A549 (cell line): ENCODE results near the gene ANAPC15. TPM values are rescaled to one million over a fixed set of nuclear protein-coding genes. Genes with fewer than 3 reads are reported as not detected.

Source experiments
- ATAC-seq, 2 experiments: fragments of 200-7000 bp in 1 of 2; fragments of >200 bp in 1 of 2; cut with Nextera tagmentation in 1 of 2; cut with Tn5 transposase in 1 of 2; 3 replicates each; pipeline versions ENCODE4 v1.8.0 to v1.9.1; 2018 to 2020; ENCODE audit warnings: mild to moderate bottlenecking in 1 of 2, moderate library complexity in 1 of 2
- CTCF ChIA-PET: fragments of 300-600 bp; sonication (Branson Sonifier 250); formaldehyde crosslinking; extraction: SDS; loops from one replicate; lab custom pipeline; 2021; ENCODE audit warnings: antibody characterized with exemption, inconsistent platforms; lab: Yijun Ruan, JAX
- POLR2A ChIA-PET: fragments of 350-600 bp; formaldehyde crosslinking; extraction: SDS; loops from one replicate; lab custom pipeline; 2021; ENCODE audit warnings: antibody characterized with exemption, inconsistent platforms; lab: Yijun Ruan, JAX
- DNase-seq, 2 experiments: peaks; one replicate each; pipeline versions ENCODE4 v3.0.0 to v3.0.0-alpha.2; 2011 to 2016; ENCODE audit warnings: low read depth in 1 of 2, low spot score in 1 of 2
- FAIRE-seq: peaks from 2 replicates; lab custom pipeline; 2011; peaks lifted over from hg19 to GRCh38; lab: Jason Lieb, UNC
- H3K27ac ChIP-seq, 2 experiments: fragments of >200 bp; sonication (Bioruptor Twin); formaldehyde crosslinking; 3 replicates each; pipeline ENCODE4 v1.5.1; 2016 to 2017
- H3K4me1 ChIP-seq: fragments of >200 bp; sonication (Bioruptor Twin); formaldehyde crosslinking; 3 replicates; pipeline ENCODE4 v1.6.1; 2016
- H3K4me2 ChIP-seq: fragments of >200 bp; sonication (Bioruptor Twin); formaldehyde crosslinking; 3 replicates; pipeline ENCODE4 v1.6.1; 2016
- H3K4me3 ChIP-seq: fragments of >200 bp; sonication (Bioruptor Twin); formaldehyde crosslinking; 3 replicates; pipeline ENCODE4 v1.5.1; 2016
- H3K9me3 ChIP-seq: fragments of >200 bp; sonication (Bioruptor Twin); formaldehyde crosslinking; 3 replicates; pipeline ENCODE4 v1.6.1; 2016
- BCL3 ChIP-seq: fragments of >200 bp; sonication (Bioruptor Twin); formaldehyde crosslinking; IDR thresholded peaks from 3 replicates; pipeline ENCODE4 v1.6.1; 2016
- CBX2 ChIP-seq: fragments of 200-600 bp; sonication (generic); IDR thresholded peaks from 2 replicates; pipeline ENCODE4 v1.6.1; 2016; ENCODE audit warnings: low read depth, mild to moderate bottlenecking, borderline replicate concordance
- CEBPB ChIP-seq, 2 experiments: fragments of >200 bp in 1 of 2; sonication (Bioruptor Twin) in 1 of 2; formaldehyde crosslinking in 1 of 2; IDR thresholded peaks; 2 replicates each; pipeline ENCODE4 v1.6.1; 2012 to 2016
- CHD4 ChIP-seq: fragments of 200-600 bp; sonication (generic); IDR thresholded peaks from 2 replicates; pipeline ENCODE4 v1.6.1; 2016; ENCODE audit warnings: antibody characterized with exemption, mild to moderate bottlenecking, borderline replicate concordance
- CTCF ChIP-seq: fragments of >200 bp; sonication (Bioruptor Twin); formaldehyde crosslinking; IDR thresholded peaks from 3 replicates; pipeline ENCODE4 v1.5.1; 2016
- E2F6 ChIP-seq: IDR thresholded peaks from 2 replicates; pipeline ENCODE4 v1.6.1; 2012; ENCODE audit warnings: low read depth, borderline replicate concordance
- ESRRA ChIP-seq: fragments of 150-350 bp; IDR thresholded peaks from 2 replicates; pipeline ENCODE4 v1.6.1; 2014; ENCODE audit warnings: mild to moderate bottlenecking, low read length, borderline replicate concordance
- HDAC2 ChIP-seq: fragments of 200-600 bp; sonication (generic); IDR thresholded peaks from 2 replicates; pipeline ENCODE4 v1.6.1; 2016
- HES2 ChIP-seq: fragments of >200 bp; sonication (Bioruptor Twin); formaldehyde crosslinking; IDR thresholded peaks from 2 replicates; pipeline ENCODE4 v1.6.1; 2016
- HMGXB4 ChIP-seq: fragments of 250-450 bp; sonication (Bioruptor Pico); IDR thresholded peaks from 2 replicates; pipeline ENCODE4 v1.5.0; 2021; ENCODE audit warnings: mild to moderate bottlenecking, moderate library complexity, borderline replicate concordance
- HOXB5 ChIP-seq: fragments of 250-450 bp; sonication (Bioruptor Pico); IDR thresholded peaks from 2 replicates; pipeline ENCODE4 v1.5.0; 2020; ENCODE audit warnings: mild to moderate bottlenecking, moderate library complexity
- KDM1A ChIP-seq: fragments of 200-600 bp; sonication (generic); IDR thresholded peaks from 2 replicates; pipeline ENCODE4 v1.6.1; 2016; ENCODE audit warnings: low read depth, mild to moderate bottlenecking
- KDM5A ChIP-seq: fragments of 200-600 bp; sonication (generic); IDR thresholded peaks from 2 replicates; pipeline ENCODE4 v1.6.1; 2016; ENCODE audit warnings: antibody characterized with exemption, mild to moderate bottlenecking
- MAFK ChIP-seq: fragments of 450-650 bp; IDR thresholded peaks from 2 replicates; pipeline ENCODE4 v1.6.1; 2014; ENCODE audit not compliant: partially characterized antibody
- MAX ChIP-seq: IDR thresholded peaks from 2 replicates; pipeline ENCODE4 v1.6.1; 2012
- MYC ChIP-seq: IDR thresholded peaks from 2 replicates; pipeline ENCODE4 v1.6.1; 2012; ENCODE audit warnings: mild to moderate bottlenecking, inconsistent platforms, low read length, improper control_type of control experiment, borderline replicate concordance
- POLR2A ChIP-seq: IDR thresholded peaks from 2 replicates; pipeline ENCODE4 v1.6.1; 2012; ENCODE audit warnings: mild to moderate bottlenecking, low read length
- RCOR1 ChIP-seq: fragments of 150-350 bp; IDR thresholded peaks from 2 replicates; pipeline ENCODE4 v1.6.1; 2014; ENCODE audit warnings: antibody characterized with exemption, low read length, low read depth
- SMC3 ChIP-seq: fragments of >200 bp; sonication (Bioruptor Twin); formaldehyde crosslinking; IDR thresholded peaks from 3 replicates; pipeline ENCODE4 v1.6.1; 2018; ENCODE audit warnings: inconsistent platforms
- SREBF2 ChIP-seq: fragments of 450-650 bp; IDR thresholded peaks from 2 replicates; pipeline ENCODE4 v1.6.1; 2014; ENCODE audit warnings: mild to moderate bottlenecking, moderate library complexity
- TFCP2L1 ChIP-seq: fragments of 250-450 bp; sonication (Bioruptor Pico); IDR thresholded peaks from 2 replicates; pipeline ENCODE4 v1.5.0; 2021; ENCODE audit warnings: mild to moderate bottlenecking
- TP53 ChIP-seq: fragments of 250-450 bp; sonication (Bioruptor Pico); IDR thresholded peaks from 2 replicates; pipeline ENCODE4 v1.5.0; 2021; ENCODE audit warnings: mild to moderate bottlenecking, moderate library complexity
- WGBS: methylation state at CpG from one replicate; pipeline ENCODE4 v1.1.6; 2017; ENCODE audit errors: missing lambda C conversion rate; 5-methylcytosine and 5-hydroxymethylcytosine counted together
- polyA plus RNA-seq, 4 experiments: library from polyadenylated mRNA; depleted of rRNA in 3 of 4; stranded (reverse); fragments of >200 nt; fragmentation: RNase III in 1 of 4; extraction: RNeasy Plus Mini Kit Qiagen cat#74134 plus additional on column Dnase treatment in 1 of 4; gene quantifications; 2 replicates in 3 of 4; 3 replicates in 1 of 4; pipeline ENCODE4 v1.2.3, GENCODE V29; 2011 to 2017

Gene ANAPC15
- polyA plus RNA-seq, 2 of the 4 experiments (the other 2 are of a cell fraction) = 88.2 to 96.2 TPM

- no peak; the same call in 2 of the 3 replicates for TF ChIP-seq BCL3
- peak; percentile 54 for TF ChIP-seq POLR2A
- TF ChIP-seq MAX = peak; percentile 29; the same call in 1 of the 2 replicates
- TF ChIP-seq TFCP2L1 (CRISPR knock-in tag) = 0 out of 2 replicates have a peak, but pooled peaks have one; percentile 49
- TF ChIP-seq TP53 (CRISPR knock-in tag) = no peak
- peak; percentile 55; the same call in 1 of the 2 replicates for TF ChIP-seq CHD4
- TF ChIP-seq CEBPB (IDR thresholded peaks at IDR 0.05) = 0 out of 4 replicates have a peak, but pooled peaks of 1 of the 2 experiments have one; percentile 19
- TF ChIP-seq E2F6 = peak; percentile 73
- TF ChIP-seq HOXB5 (CRISPR knock-in tag) = peak; percentile 35; the same call in 1 of the 2 replicates
- TF ChIP-seq MYC = 0 out of 2 replicates have a peak, but pooled peaks have one; percentile 20
- no peak for TF ChIP-seq MAFK
- no peak for TF ChIP-seq HES2
Measured at GRCh38 chr11:72080326-72081183, 31.9 kb downstream of the ANAPC15 start, which contains the start of the genes LRRC51 and NUMA1 (continued).

GRCh38 chr11:72079819-72080325 is 32.6 kb downstream of the ANAPC15 start:
- DNase-seq (no peak), FAIRE-seq (no peak), ATAC-seq (peak; percentile 58 to 65; a peak in 5 of 6 replicates)
- peaks cover 19% of the 10 kb centered on the region for H3K4me1 ChIP-seq
- ChIA-PET POLR2A (interaction anchor here (0.7 kb wide), 1 partner anchor 39 kb away, joined by 3 read pairs; no protein-coding TSS in a partner anchor), CTCF (interaction anchor here (6.2 kb wide), 1 partner anchor 11 kb away, joined by 40 read pairs; no protein-coding TSS in a partner anchor)
- H3K4me2 ChIP-seq = peak overlapping the region; percentile 96
- peak overlapping the region; percentile 85 for H3K4me3 ChIP-seq
- 0% methylated on average over 13 of the region's 16 CpGs for WGBS
- H3K9me3 ChIP-seq = no peaks in the 10 kb centered on the region
- peak overlapping the region; percentile 78 to 88 for H3K27ac ChIP-seq
- TF ChIP-seq TFCP2L1 (CRISPR knock-in tag) (no peak), MAFK (peak; percentile 93)

GRCh38 chr11:72078477-72078876 is 34.0 kb downstream of the ANAPC15 start:
- Histone ChIP-seq H3K9me3 (no peaks in the 10 kb centered on the region), H3K27ac (peak overlapping the region; percentile 78 to 88; a peak in 4 of 6 replicates), H3K4me1 (peaks cover 19% of the 10 kb centered on the region), H3K4me3 (peak overlapping the region; percentile 85), H3K4me2 (peak overlapping the region; percentile 96)
- TF ChIP-seq ESRRA = no peak
- TF ChIP-seq CTCF = no peak
- no peak for TF ChIP-seq SMC3
- no peak for TF ChIP-seq CBX2
- TF ChIP-seq SREBF2 = no peak
- TF ChIP-seq KDM1A = no peak
- TF ChIP-seq MYC = no peak
- TF ChIP-seq HMGXB4 (CRISPR knock-in tag) = no peak
- TF ChIP-seq RCOR1 = no peak
- no peak for TF ChIP-seq HDAC2
- no peak for TF ChIP-seq KDM5A
- 87% methylated on average over 6 of the region's 6 CpGs for WGBS
- FAIRE-seq (no peak), ATAC-seq (no peak), DNase-seq (no peak)
- ChIA-PET POLR2A (interaction anchor here (1.2 kb wide), 1 partner anchor 37 kb away, joined by 3 read pairs; no protein-coding TSS in a partner anchor), CTCF (interaction anchor here (0.7 to 6.2 kb wide), 9 partner anchors 9 to 101 kb away, joined by 3 to 40 read pairs (median 4); no protein-coding TSS in a partner anchor)
